Cardiac muscle cell (in vitro differentiated cells and primary cell): ENCODE results near the gene WNT2B. TPM values are rescaled to one million over a fixed set of nuclear protein-coding genes. Genes with fewer than 3 reads are reported as not detected.

Experiments used
- DNase-seq, 2 donors: peaks; one replicate each; pipeline versions ENCODE4 v3.0.0 to v3.0.0-alpha.2; 2010 to 2017; ENCODE audit warnings: low read depth in 1 of 2, low spot score in 1 of 2
- H3K27ac ChIP-seq: fragments of 200-600 bp; sonication (generic); 2 replicates; pipeline ENCODE4 v1.5.1; 2016
- H3K27me3 ChIP-seq: fragments of 200-600 bp; sonication (generic); 2 replicates; pipeline ENCODE4 v1.6.0; 2016; ENCODE audit warnings: control low read depth
- H3K36me3 ChIP-seq: fragments of 200-600 bp; sonication (generic); 2 replicates; pipeline ENCODE4 v1.5.1; 2016; ENCODE audit warnings: control low read depth
- H3K4me1 ChIP-seq: fragments of 200-600 bp; sonication (generic); 2 replicates; pipeline ENCODE4 v1.8.1; 2017; ENCODE audit warnings: low read depth, mild to moderate bottlenecking, mixed run types
- H3K4me3 ChIP-seq: fragments of 200-600 bp; sonication (generic); 2 replicates; pipeline ENCODE4 v1.5.1; 2016; ENCODE audit warnings: mild to moderate bottlenecking
- H3K9me3 ChIP-seq: fragments of 200-600 bp; sonication (generic); 2 replicates; pipeline ENCODE4 v1.5.1; 2017; ENCODE audit warnings: low read depth, mild to moderate bottlenecking, control low read depth
- CTCF ChIP-seq: IDR thresholded peaks from 2 replicates; pipeline ENCODE4 v1.5.1; 2012; ENCODE audit warnings: low read depth, mild to moderate bottlenecking, low read length
- polyA plus RNA-seq: library from polyadenylated mRNA; unstranded; fragments of >200 nt; fragmentation: Nextera tagmentation; extraction: Ambion mirVana; gene quantifications from 2 replicates; pipeline ENCODE4 v1.2.1, GENCODE V29; 2016
- total RNA-seq: library from RNA; depleted of rRNA; stranded (reverse); fragments of >200 nt; gene quantifications from 2 replicates; pipeline ENCODE4 v1.2.3, GENCODE V29; 2016

WNT2B gene
- total RNA-seq (0.74 and 1.2 TPM in 2 replicates), polyA plus RNA-seq (1.1 and 1.5 TPM in 2 replicates)

- peak in 1 of 2 donors; percentile 22 for DNase-seq
- no peak for TF ChIP-seq CTCF
- H3K9me3 ChIP-seq, result no peaks in the 10 kb centered on the region
- no peaks in the 10 kb centered on the region for H3K36me3 ChIP-seq
- no peaks in the 10 kb centered on the region for H3K4me1 ChIP-seq
- H3K4me3 ChIP-seq, result peak within 1 kb of the TSS; percentile 35
- H3K27ac ChIP-seq, result no peak within 1 kb of the TSS
- H3K27me3 ChIP-seq, result peaks cover 73% of the 10 kb centered on the region
These were observed at the start of gene WNT2B for GRCh38 chr1:112508278-112509004. TSS of gene WNT2B (plus strand) at chr1:112508965. CDS start at chr1:112509263, 298 bp downstream.

GRCh38 chr1:112460615-112461014, 48.1 kb upstream of the WNT2B start:
- Histone ChIP-seq H3K4me3 (no peak overlapping the region), H3K27me3 (no peaks in the 10 kb centered on the region), H3K27ac (no peak overlapping the region), H3K9me3 (no peaks in the 10 kb centered on the region), H3K4me1 (peaks cover 4% of the 10 kb centered on the region), H3K36me3 (peaks cover 24% of the 10 kb centered on the region)
- DNase-seq, result peak in 1 of 2 donors; percentile 28
- no peak for TF ChIP-seq CTCF

GRCh38 chr1:112461200-112461871, 47.4 kb upstream of the WNT2B start:
- peaks cover 4% of the 10 kb centered on the region for H3K4me1 ChIP-seq
- TF ChIP-seq CTCF, result no peak
- H3K27me3 ChIP-seq, result no peaks in the 10 kb centered on the region
- no peak for DNase-seq
- peaks cover 21% of the 10 kb centered on the region for H3K36me3 ChIP-seq
- H3K27ac ChIP-seq, result no peak overlapping the region
- H3K9me3 ChIP-seq, result no peaks in the 10 kb centered on the region
- H3K4me3 ChIP-seq, result no peak overlapping the region

GRCh38 chr1:112462953-112463279, 45.8 kb upstream of the WNT2B start:
- Histone ChIP-seq H3K4me1 (peaks cover 4% of the 10 kb centered on the region), H3K36me3 (peaks cover 7% of the 10 kb centered on the region), H3K27ac (no peak overlapping the region), H3K4me3 (no peak overlapping the region), H3K27me3 (no peaks in the 10 kb centered on the region), H3K9me3 (no peaks in the 10 kb centered on the region)
- TF ChIP-seq CTCF, result no peak
- no peak for DNase-seq

GRCh38 chr1:112464501-112464900, 44.3 kb upstream of the WNT2B start:
- Histone ChIP-seq H3K4me1 (peaks cover 4% of the 10 kb centered on the region), H3K4me3 (no peak overlapping the region), H3K27me3 (no peaks in the 10 kb centered on the region), H3K27ac (no peak overlapping the region), H3K36me3 (no peaks in the 10 kb centered on the region), H3K9me3 (no peaks in the 10 kb centered on the region)
- no peak for DNase-seq
- TF ChIP-seq CTCF, result no peak
